GM21390 (cell line): ENCODE measurements around the gene ANKRD50.

Source experiments
- ATAC-seq: cut with Tn5 transposase; IDR thresholded peaks from one replicate; pipeline ENCODE4 v1.9.1; 2021; ENCODE audit not compliant: unreplicated experiment

The ANKRD50 gene

GRCh38 chr4:124712372-124713184 is at the start of gene ANKRD50:
Gene ANKRD50, minus strand, starts transcription at chr4:124712732. Its CDS starts 2,221 bp downstream, at chr4:124710511.
- peak; percentile 72 for ATAC-seq

GRCh38 chr4:124757126-124757525 is 44.6 kb upstream of the ANKRD50 start:
- ATAC-seq, result no peak

GRCh38 chr4:124754681-124755080 is 42.1 kb upstream of the ANKRD50 start:
- no peak for ATAC-seq

- no peak for ATAC-seq
Measured at GRCh38 chr4:124753941-124754581, 41.5 kb upstream of the ANKRD50 start.

- ATAC-seq, result no peak
Measured at GRCh38 chr4:124749421-124749820, 36.9 kb upstream of the ANKRD50 start.

- no peak for ATAC-seq
Measured at GRCh38 chr4:124748965-124749364, 36.4 kb upstream of the ANKRD50 start.

GRCh38 chr4:124745985-124746801 is 33.7 kb upstream of the ANKRD50 start:
- no peak for ATAC-seq

- ATAC-seq, result no peak
Measured at GRCh38 chr4:124743711-124744110, 31.2 kb upstream of the ANKRD50 start.

GRCh38 chr4:124740501-124740900 is 28.0 kb upstream of the ANKRD50 start:
- no peak for ATAC-seq

GRCh38 chr4:124738994-124739393 is 26.5 kb upstream of the ANKRD50 start:
- ATAC-seq, result no peak

- no peak for ATAC-seq
Measured at GRCh38 chr4:124737619-124738018, 25.1 kb upstream of the ANKRD50 start.

- ATAC-seq, result no peak
Measured at GRCh38 chr4:124736526-124736925, 24.0 kb upstream of the ANKRD50 start.

- ATAC-seq, result no peak
Measured at GRCh38 chr4:124727331-124727890, 14.9 kb upstream of the ANKRD50 start.

- ATAC-seq, result no peak
Measured at GRCh38 chr4:124726269-124726668, 13.7 kb upstream of the ANKRD50 start.

- no peak for ATAC-seq
Measured at GRCh38 chr4:124722071-124722470, 9.5 kb upstream of the ANKRD50 start.

GRCh38 chr4:124717101-124717500 is 4.6 kb upstream of the ANKRD50 start:
- no peak for ATAC-seq

GRCh38 chr4:124713185-124713592 is 657 bp upstream of the ANKRD50 start:
- peak; percentile 27 for ATAC-seq

- ATAC-seq, result peak; percentile 20
Measured at GRCh38 chr4:124711471-124712371, 811 bp downstream of the ANKRD50 start.

GRCh38 chr4:124710911-124711310 is 1.6 kb downstream of the ANKRD50 start:
- ATAC-seq, result no peak
